Stomach (tissue), 4 donors: ENCODE results near the gene ARID5B.

ENCODE experiments used
- CTCF ChIP-seq, 7 experiments: fragments of 450-650 bp in 4 of 7; fragments of 200-600 bp in 3 of 7; sonication (generic) in 3 of 7; IDR thresholded peaks; one replicate each; pipeline ENCODE4 v1.5.1; 2016 to 2019; ENCODE audit warnings: antibody characterized with exemption in 7 of 7, control low read depth in 2 of 7, mild to moderate bottlenecking in 1 of 7
- EP300 ChIP-seq: sonication (generic); formaldehyde crosslinking; IDR thresholded peaks from one replicate; pipeline ENCODE4 v1.6.1; 2017; ENCODE audit warnings: antibody characterized with exemption
- POLR2A ChIP-seq, 4 donors: fragments of 450-650 bp; IDR thresholded peaks; one replicate each; pipeline ENCODE4 v1.6.1; 2016; ENCODE audit warnings: antibody characterized with exemption in 4 of 4, control low read depth in 2 of 4, mild to moderate bottlenecking in 1 of 4, moderate library complexity in 1 of 4
- POLR2AphosphoS5 ChIP-seq, 3 donors: sonication (generic); formaldehyde crosslinking; IDR thresholded peaks; one replicate each; pipeline ENCODE4 v1.6.1; 2016; ENCODE audit warnings: antibody characterized with exemption in 3 of 3

- no peak for TF ChIP-seq CTCF (IDR thresholded peaks at IDR 0.05)
- no peak for TF ChIP-seq POLR2A (IDR thresholded peaks at IDR 0.05)
- TF ChIP-seq EP300 = no peak
- no peak for TF ChIP-seq POLR2AphosphoS5 (IDR thresholded peaks at IDR 0.05)
Observed at GRCh38 chr10:61895898-61896600, 5.5 kb upstream of the ARID5B start.
